Pons (tissue), 1 donor: ENCODE data around the gene CERCAM.

Source experiments
- DNase-seq: peaks from one replicate; pipeline ENCODE4 v3.0.0-alpha.2; 2016; ENCODE audit warnings: low spot score

CERCAM gene, protein sequence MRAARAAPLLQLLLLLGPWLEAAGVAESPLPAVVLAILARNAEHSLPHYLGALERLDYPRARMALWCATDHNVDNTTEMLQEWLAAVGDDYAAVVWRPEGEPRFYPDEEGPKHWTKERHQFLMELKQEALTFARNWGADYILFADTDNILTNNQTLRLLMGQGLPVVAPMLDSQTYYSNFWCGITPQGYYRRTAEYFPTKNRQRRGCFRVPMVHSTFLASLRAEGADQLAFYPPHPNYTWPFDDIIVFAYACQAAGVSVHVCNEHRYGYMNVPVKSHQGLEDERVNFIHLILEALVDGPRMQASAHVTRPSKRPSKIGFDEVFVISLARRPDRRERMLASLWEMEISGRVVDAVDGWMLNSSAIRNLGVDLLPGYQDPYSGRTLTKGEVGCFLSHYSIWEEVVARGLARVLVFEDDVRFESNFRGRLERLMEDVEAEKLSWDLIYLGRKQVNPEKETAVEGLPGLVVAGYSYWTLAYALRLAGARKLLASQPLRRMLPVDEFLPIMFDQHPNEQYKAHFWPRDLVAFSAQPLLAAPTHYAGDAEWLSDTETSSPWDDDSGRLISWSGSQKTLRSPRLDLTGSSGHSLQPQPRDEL

DNA sequence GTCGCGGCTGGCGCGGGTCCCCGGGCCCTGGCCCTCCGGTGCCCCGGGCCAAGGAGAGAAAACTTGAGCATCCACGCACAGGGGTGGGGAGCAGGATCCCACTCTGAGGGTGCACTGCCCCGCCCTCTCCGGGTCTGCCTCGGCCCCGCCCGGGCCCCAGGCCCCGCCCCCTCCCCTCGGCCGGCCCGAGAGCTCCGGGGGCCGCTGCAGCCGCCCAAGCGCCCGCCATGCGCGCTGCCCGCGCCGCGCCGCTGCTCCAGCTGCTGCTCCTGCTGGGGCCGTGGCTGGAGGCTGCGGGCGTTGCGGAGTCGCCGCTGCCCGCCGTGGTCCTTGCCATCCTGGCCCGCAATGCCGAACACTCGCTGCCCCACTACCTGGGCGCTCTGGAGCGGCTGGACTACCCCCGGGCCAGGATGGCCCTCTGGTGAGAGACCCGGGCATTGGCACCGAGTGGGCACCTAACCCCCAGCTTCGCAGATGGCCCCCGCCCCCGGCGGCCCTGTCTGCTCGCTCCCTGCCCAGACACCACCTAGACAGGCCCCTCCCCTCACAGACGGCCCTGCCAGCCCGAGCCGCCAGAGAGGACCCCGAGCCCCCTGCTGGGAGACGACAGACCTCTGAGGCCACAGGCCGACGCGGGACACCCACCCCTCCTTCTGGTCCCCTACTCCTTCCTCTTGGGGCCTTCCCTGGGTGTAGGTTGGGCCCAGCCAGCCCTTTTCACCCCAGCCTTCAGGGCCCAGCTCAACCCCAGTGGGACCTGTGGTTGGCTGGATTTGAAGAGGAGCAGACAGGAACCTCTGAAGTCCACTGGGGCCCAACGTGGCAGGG lies at the start of gene CERCAM:
Gene CERCAM (plus strand): TSS at position 207 of the 831 bp plus-strand sequence. CDS start 21 bp downstream, at position 228.
- no peak for DNase-seq

DNA sequence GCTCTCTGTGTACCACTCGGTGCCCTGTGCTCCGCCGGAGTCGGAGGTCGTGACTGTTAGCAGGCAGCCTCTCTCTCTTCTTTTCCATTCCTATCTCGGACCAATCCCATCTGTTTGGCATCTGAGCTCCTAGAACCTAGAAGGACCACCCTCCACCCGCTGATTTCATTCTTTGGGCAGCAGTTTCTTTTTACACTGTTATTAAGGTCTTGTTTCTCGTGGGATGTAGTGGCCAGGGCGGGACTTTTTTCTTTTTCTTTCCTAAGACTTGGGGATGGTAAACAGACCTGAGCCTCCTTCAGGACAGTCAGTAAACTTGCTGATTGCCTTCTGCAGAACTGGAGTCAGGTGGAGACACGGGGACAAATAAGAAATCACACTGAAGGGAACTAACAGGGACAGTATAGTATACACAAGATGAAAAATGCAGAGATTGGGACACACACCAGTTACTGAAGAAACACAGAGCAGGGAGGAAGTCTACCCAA lies 49.0 kb upstream of the CERCAM start:
- no peak for DNase-seq

DNA sequence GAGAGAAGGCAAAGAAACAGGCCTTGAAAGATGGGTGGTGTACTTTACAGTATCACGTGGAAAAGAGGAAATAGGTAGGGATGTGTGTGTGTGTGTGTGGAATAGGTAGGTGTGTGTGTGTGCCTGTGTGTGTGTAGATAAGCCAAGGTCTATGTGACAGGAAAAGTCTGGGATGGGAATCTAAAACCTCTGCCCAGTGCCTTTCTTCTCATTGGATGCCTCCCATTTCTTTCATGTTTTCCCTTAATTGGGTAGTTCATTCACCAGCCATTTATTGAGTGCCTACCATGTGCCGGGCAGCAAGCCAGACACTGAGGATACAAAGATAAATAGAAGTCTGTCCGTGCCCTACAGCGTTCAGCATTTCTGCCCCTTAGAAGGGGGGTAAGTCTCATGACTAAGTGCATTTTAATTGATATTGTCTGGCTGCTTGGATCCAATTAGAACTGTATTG lies 48.4 kb upstream of the CERCAM start:
- DNase-seq = peak; percentile 92

DNA sequence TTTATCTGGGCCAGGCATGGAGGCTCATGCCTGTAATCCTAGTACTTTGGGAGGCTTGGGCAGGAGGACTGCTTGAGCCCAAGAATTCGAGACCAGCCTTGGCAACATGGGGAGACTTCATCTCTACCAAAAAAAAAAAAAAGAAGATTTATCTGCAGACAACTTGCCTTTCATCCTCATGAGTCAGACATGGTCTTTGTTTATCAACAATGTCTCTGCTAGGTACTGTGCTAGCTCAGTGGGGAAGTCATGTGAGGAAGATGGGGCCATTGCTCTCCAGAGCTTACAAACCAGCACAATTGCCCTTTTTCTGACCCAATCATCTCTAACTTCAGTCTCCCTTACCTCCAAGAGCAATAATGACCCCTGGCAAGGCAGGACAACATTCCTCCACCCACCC lies 47.9 kb upstream of the CERCAM start:
- DNase-seq = peak; percentile 51

DNA sequence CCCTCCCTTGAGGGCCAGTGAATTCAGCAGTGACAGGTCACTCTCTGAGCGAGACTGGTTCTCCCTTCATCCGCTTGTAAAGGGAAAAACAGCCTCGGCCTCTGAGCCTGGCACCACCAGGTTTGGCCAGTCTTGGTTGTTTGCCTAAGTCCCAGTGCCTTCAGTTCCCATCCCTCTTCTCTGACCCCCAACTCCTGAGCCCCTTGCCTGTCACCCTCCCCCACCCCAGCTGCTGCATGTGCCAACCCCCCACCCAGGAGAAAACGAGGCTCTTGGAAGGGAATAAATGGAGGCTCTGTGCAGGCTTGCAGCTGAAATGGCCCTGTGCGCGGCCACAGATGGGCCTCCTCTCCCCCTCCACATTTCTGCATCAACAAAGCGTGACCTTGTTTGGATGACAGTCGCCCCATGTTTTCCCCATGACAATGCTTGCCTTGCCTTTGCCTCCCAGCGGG lies 46.4 kb upstream of the CERCAM start:
- DNase-seq = peak; percentile 98

DNA sequence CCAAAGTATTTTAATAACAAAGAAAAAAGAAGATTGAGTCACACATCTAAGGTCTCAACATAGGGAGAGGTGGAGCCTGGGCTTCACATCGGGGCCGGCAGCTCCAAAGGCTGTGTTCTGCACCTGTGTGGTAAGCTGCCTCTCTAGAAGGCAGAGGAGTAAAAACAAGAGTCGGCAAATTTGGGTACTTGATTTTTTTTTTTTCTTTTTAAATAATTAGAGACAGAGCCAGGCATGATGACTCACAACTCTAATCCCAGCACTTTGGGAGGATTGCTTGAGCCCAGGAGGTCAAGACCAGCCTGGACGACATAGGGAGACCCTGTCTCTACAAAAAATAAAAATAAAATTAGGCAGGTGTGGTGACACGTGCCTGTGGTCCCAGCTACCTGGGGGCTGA lies 44.8 kb upstream of the CERCAM start:
- DNase-seq = no peak

DNA sequence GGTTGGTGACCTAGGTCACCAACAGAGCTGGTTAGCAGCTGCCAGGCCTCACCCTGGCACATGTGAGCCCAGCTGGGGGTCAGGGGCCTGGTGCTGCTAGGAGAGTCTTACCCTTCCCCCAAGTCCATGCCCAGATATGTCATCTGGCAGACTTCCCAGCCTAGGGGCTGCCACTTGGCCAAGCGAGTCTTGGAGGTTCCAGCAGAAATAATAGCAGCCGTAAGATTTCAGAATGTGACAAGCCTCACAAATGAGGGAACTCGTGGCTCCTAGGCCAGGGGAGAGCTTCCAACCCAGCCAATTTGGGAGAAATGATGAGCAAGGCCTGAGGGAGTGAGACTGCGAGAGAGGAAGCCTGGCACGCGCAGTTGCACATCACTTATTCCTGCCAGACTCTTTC lies 38.4 kb upstream of the CERCAM start:
- DNase-seq = peak; percentile 69

DNA sequence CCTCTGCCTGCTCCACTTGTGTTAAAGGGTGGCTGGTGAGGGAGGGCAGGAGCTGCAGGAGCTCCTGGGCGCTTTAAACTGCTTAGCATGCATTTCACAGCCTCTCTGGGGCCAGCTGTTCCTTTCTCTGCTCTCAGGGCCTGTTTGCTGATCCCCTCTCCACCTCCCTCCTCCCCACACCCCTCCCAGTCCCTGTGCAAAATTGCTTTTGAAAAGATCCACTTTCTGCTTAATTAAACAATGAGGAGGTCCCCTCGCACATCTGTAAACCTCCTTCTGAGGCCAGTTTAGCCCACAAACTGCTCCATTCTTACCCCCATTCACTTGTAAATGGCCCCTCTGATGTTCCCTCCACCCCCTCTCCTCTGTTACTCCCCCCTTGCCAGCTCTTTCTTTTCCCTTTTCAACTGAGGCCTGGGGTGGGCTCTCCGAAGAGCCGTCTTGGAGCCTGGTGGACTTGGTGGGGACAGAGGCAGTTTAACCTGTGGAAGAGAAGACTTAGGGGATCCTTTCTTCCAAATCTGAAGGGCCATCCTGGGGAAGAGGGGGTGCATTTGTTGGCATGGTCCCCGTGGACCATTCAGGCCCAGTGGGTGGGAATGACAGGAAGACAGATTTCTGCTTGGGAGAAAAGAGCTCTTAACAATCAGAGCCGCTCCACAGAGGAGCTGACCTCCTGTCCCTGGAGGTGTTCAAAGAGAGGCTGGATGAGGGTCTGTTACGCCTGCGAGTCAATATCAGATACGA lies 37.5 kb upstream of the CERCAM start:
- peak; percentile 90 for DNase-seq

DNA sequence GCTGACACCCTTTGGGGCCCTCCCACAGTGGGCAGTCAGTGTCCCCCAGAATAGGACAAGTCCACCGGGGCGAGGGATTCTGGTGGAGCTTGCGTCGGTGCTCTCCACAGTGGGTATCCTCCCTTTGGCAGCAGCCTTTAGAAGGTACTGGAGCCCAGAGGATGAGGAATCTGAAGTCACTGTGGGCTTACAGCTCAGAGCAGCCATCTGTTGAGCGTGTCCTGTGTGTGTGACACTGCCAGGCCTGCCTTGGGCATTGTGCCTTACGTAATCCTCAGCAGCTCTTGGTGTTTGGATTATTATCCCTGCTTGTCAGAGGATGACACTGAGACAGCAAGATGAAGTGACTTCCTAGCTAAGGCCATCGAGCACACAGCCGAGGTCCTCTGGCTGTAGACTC lies 36.9 kb upstream of the CERCAM start:
- DNase-seq = peak; percentile 92

DNA sequence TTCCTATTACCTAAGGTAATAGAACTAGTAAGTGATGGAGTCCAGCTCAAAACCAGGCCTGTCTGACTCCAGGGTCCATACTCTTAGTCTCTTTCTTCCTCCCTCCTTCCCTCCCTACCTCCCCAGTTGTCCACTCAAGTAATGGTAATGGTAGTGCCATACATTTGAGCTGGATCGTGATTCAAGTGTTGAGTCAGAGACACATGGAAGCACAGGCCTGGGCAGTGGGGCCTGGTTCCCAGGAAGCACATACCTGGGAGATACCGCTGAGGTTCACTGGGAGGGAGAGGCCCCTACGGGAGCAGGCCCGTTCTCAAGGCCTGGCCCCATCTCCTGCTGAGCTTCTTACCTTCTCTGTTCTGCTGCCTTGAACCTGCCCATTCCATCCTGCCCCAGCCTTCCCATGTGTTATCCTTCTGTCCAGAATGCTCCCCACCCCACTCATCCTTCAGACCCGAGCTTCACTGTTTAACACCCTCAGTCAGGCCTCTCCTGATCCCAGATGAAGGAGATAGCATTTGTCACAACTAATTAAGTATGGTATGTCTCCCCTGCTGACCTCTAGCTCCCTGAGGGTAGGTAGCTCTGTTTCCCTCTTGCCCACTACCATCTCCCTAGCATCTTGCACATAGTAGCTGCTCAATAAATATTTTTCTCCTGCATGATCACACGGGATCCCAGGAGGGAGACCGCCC lies 35.7 kb upstream of the CERCAM start:
- DNase-seq = no peak

DNA sequence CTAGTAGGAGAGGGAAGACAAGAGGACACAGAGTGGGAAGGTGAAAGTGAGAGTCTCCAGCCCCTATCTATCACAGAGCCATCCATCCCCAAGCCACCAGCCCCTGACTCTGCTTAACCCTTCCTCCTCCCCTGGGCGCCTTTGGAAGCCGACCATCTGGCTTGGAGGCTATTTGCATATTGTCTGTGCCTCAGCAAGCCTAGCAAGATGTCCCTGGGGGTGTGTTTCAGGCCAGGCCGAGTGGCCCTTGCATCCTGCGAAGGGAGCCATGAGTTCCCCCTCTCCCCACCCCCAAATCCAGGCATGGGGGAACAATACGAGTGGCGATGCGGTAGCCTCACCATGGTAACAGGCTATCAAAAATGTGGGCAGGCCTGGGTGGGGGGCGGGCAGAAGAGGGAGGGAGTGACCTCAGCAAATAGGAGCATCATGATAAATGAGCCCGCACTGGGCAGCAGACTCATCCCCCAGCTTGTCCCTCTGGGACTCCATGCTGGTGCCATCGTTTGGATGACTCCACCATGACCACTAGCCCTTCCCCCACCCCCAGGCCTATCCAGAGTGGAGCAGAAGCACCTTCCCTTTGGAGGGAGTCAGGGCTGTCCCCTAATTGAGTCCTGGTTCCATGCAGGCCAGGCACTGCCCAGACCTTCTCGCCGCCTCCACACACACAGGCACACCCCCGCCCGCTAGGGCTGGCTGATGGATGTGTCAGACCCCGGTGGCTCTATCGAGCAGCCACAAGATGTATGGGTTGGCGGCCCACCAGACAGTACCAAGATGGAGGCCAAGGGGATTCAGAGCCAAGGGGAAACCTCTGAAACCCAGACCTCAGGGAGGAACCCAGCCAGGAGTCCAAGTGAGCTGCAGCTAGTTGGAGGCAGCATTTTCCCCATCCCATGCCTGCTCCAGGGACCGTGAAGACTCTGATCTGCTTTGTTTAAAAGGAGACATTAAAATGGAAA lies 34.9 kb upstream of the CERCAM start:
- DNase-seq = no peak

DNA sequence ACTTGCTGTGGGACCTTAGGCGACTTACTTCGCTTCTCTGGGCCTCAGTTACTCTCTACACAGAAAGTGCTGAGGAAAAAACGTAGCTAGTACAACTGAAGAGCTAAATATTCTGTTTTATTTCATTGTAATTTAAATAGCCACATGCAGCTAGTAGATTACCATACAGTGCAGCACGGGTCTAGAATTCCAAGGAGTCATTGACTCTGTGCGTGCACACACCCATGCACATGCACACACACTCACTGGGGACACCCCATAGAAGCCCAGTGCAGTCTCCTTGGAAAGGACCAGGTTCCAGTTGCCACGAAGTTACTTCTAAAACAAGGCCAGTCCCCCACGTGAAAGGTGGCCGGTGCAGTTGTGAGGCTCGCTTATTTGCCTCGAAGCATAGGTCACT lies 32.5 kb upstream of the CERCAM start:
- no peak for DNase-seq

DNA sequence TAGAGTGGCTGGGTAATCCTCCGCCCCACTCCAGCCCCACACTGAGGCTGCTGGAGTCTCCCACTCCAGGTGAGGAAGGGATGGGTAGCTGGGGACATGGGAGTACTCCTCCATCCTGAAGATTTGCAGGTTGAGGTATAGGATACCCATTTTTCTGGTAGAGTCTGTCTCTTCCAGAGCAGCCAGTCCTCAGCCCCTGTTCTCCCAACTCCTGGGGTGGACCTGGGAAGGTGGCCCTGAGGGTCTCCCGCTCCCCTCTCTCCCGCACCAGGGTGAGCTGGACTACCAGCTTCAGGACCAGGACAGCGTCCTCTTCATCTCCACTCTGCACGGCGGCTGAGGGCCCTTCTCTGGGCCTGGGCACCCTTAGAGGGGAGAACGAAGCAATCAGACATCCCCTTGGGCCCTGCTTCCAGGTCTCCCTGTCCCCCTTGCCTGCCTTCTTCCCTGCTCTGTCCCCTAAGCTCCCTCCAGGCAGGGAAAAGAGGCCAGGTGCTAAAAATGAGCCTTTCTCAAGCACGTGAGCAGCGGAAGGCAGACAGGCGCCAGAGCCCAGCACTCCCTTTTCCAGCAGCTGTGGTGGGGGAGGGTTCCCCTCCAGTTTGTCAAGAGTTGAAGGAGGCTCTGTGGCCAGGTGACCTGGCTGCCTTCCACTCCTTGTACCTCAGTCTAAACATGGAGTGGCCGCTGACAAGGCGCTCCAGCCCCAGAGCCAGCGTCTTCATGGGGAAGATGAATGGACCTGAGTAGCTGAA lies 31.1 kb upstream of the CERCAM start:
- DNase-seq = no peak

DNA sequence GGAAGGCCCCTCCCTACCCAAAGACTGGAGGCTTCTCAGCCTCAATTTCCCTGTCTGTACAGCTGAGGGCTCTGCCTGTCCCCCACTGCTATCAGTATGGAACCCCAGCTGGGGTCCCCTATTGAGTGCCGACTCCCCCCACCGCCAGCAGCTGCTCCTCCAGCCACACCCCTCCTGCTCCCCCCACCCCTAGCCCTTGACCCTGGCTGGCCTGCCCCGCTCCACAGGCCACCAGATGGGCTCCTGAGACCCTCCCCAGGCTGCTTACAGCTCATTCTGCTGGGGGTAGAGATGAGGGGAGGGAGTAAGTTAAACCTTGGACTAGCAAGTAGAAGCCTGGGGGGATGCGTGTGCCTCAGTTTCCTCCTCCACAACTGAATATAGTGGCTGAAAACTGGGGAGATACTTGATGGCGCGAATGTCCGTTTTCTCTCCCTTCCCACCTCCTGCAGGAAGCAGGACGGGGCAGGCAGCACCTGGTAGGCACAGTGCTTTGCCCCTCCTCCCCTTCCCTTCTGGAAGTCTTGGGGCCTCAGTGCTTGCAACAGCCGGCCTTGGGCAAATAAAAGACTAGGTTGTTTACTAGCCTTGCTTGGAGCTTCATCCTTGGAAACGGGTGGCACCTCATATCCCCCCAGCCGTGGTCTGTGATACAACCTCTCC lies 30.4 kb upstream of the CERCAM start:
- no peak for DNase-seq

DNA sequence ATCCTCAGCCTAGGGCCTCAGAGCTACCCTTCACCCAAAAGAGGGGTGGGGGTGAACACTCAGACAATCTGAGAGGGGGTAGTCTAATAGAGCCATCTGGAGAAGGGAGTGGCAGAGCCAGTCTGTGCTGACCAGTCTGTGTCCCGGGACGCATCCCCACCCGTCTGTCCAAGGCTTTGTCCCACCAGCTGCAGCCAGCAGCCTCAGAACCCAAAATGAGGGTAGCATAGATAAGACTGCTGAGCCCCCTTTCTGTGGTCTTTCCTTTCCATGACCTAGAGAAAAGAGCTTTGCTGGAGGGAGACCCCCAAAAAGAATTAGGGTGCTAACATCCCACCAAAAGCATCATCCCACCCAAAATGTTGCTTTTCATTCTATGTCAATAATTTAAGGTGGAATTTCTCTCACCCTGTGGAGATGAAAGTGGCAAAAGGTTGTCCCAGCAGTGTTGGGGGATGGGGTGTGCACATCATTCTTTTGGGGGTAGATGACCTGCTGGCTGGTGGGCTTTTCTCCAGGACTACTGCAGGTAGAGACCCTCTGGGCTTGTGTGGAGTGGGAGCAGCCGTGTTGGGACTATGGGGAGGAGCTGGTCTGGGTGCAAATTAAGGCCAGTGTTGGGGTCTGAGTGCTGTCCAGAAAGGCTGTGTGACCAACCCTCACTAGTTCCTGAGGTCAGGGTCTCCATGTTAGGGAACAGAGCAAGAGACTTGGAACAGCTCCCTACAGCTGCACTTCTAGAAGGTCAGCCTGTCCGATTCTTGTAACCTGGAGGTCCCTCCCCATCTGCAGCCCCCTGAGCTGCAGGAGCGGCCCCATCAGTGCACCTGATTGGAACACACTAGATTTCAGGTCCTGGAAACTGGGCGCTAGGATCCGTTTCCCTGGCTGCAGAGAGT lies 29.6 kb upstream of the CERCAM start:
- DNase-seq = peak; percentile 87

DNA sequence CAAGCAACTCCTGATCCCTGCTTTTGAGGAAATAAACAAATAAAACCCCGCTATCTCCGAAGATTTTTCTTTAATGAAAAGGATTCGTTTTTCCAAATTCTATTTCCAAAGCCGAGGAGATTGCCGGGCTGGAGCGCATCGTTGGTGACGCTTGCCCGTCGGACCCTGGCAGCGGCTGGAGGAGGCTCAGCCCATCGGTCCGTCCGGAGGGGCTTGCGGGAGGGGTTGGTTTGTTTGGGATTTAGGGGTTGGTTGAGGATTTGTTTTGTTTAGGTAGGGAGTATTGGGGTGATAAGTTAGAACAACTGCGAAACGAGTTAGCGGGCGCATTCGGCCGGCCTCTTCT lies 28.7 kb upstream of the CERCAM start:
- no peak for DNase-seq

DNA sequence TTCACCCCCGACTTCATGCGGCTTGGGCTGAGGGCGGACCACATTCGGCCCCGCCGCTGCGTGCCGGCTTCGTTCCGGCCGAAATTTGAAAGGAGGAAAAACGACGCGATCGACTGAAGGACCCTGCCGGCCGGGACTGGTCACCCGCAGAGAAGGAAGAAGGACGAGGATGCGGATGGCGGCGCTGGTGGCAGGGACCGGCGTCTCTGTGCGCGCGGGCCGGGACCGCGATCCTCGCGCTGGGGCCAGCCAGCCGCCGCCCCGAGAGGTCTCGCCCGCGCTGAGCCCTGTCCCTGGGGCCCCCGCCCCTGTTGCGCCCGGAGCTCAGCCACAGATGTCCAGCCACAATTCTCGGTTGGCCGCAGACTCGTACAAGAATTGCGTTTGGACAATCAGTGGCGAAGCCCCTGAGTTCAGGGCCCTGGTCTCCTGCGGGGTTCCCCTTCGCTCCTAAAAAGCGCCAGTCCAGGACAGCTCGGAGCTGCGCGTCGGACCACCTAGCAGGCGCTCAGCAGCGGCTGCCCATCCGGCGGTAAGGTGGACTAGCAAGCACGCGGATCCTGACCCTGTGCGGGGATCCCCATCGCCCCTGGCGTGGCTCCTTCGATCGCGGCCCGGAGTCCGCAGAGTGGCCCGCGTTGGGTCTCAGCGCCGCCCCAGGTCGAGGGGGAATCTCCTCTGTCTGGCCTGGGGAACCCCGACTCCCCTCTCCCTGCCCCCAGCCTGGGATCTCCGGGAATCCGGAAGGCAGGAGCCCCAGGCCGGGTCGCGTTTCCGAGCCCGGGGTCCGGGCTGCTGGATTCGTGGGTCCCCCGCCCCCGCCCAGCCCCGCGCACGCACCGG lies 28.1 kb upstream of the CERCAM start:
- no peak for DNase-seq
